NCI-H2171 (cell line): Measurements from ENCODE around the gene CYP2D6.
"Not testable (repeated sequence)": the region's sequence is repeated elsewhere in the genome, so short reads cannot be mapped to it uniquely, and the experiment has no call there.

Experiments
- DNase-seq: peaks from one replicate; lab custom pipeline; 2025; lab: John Stamatoyannopoulos, UW

CYP2D6 gene

GRCh38 chr22:42158456-42159132 lies 28.0 kb upstream of the CYP2D6 start:
- DNase-seq, result no peak

- DNase-seq, result no peak
Observed at GRCh38 chr22:42156598-42156997, 26.0 kb upstream of the CYP2D6 start.

- DNase-seq, result no peak
Observed at GRCh38 chr22:42156121-42156520, 25.5 kb upstream of the CYP2D6 start.

- no peak for DNase-seq
Observed at GRCh38 chr22:42155053-42155543, 24.5 kb upstream of the CYP2D6 start.

- no peak for DNase-seq
Observed at GRCh38 chr22:42154293-42155052, 23.9 kb upstream of the CYP2D6 start.

GRCh38 chr22:42152661-42153270 lies 22.2 kb upstream of the CYP2D6 start:
- no peak for DNase-seq

- DNase-seq, result no peak
Observed at GRCh38 chr22:42151924-42152635, 21.5 kb upstream of the CYP2D6 start.

GRCh38 chr22:42150727-42151590 lies 20.3 kb upstream of the CYP2D6 start:
- DNase-seq, result no peak

- DNase-seq, result not testable (repeated sequence)
Observed at GRCh38 chr22:42149798-42150197, 19.2 kb upstream of the CYP2D6 start.

GRCh38 chr22:42145175-42145574 lies 14.6 kb upstream of the CYP2D6 start:
- no peak for DNase-seq

GRCh38 chr22:42143859-42144822 lies 13.5 kb upstream of the CYP2D6 start:
- DNase-seq, result not testable (repeated sequence)

- no peak for DNase-seq
Observed at GRCh38 chr22:42142771-42143461, 12.3 kb upstream of the CYP2D6 start.

- DNase-seq, result not testable (repeated sequence)
Observed at GRCh38 chr22:42141307-42142057, 10.9 kb upstream of the CYP2D6 start.

GRCh38 chr22:42140153-42140552 lies 9.5 kb upstream of the CYP2D6 start:
- DNase-seq, result not testable (repeated sequence)

GRCh38 chr22:42139508-42139907 lies 8.9 kb upstream of the CYP2D6 start:
- not testable (repeated sequence) for DNase-seq

GRCh38 chr22:42138972-42139371 lies 8.4 kb upstream of the CYP2D6 start:
- DNase-seq, result no peak

- DNase-seq, result no peak
Observed at GRCh38 chr22:42138122-42138770, 7.6 kb upstream of the CYP2D6 start.

GRCh38 chr22:42135688-42136087 lies 5.1 kb upstream of the CYP2D6 start:
- not testable (repeated sequence) for DNase-seq
